Vagina (tissue), 2 donors: ENCODE results near the gene USP7. TPM values are rescaled to one million over a fixed set of nuclear protein-coding genes. Genes with fewer than 3 reads are reported as not detected.

Experiments
- DNase-seq, 2 donors: peaks; one replicate each; pipeline ENCODE4 v3.0.0-alpha.2; 2017; ENCODE audit errors: extremely low spot score in 2 of 2
- H3K27ac ChIP-seq: fragments of 200-600 bp; sonication (generic); one replicate; pipeline ENCODE4 v1.5.1; 2019
- H3K27me3 ChIP-seq: fragments of 200-600 bp; sonication (generic); one replicate; pipeline ENCODE4 v1.5.1; 2019
- H3K36me3 ChIP-seq, 2 donors: fragments of 200-600 bp; sonication (generic); one replicate each; pipeline ENCODE4 v1.5.1; 2017 to 2019
- H3K4me1 ChIP-seq: fragments of 200-600 bp; sonication (generic); one replicate; pipeline ENCODE4 v1.5.1; 2019
- H3K4me3 ChIP-seq, 2 donors: fragments of 200-600 bp; sonication (generic); 1 replicate in 1 of 2; 2 replicates in 1 of 2; pipeline ENCODE4 v1.5.1; 2016 to 2019
- H3K9me3 ChIP-seq: fragments of 200-600 bp; sonication (generic); one replicate; pipeline ENCODE4 v1.5.1; 2019
- CTCF ChIP-seq, 3 experiments: fragments of 450-650 bp in 2 of 3; fragments of 200-600 bp in 1 of 3; sonication (generic) in 1 of 3; IDR thresholded peaks; one replicate each; pipeline ENCODE4 v1.5.1; 2017 to 2019; ENCODE audit warnings: antibody characterized with exemption in 3 of 3, mild to moderate bottlenecking in 2 of 3, moderate library complexity in 2 of 3
- POLR2A ChIP-seq, 2 donors: fragments of 450-650 bp; IDR thresholded peaks; one replicate each; pipeline ENCODE4 v1.6.1; 2017; ENCODE audit warnings: antibody characterized with exemption in 2 of 2, mild to moderate bottlenecking in 2 of 2, moderate library complexity in 2 of 2
- POLR2AphosphoS5 ChIP-seq, 2 donors: sonication (generic); formaldehyde crosslinking; IDR thresholded peaks; one replicate each; pipeline ENCODE4 v1.9.0; 2017; ENCODE audit warnings: antibody characterized with exemption in 2 of 2, mild to moderate bottlenecking in 2 of 2, low read depth in 1 of 2; ENCODE audit not compliant: insufficient read depth in 1 of 2
- intact Hi-C: fragments of 100-400 bp; cut with DNase I; formaldehyde crosslinking; loops from one replicate; pipeline ENCODE4 v1.15.1; 2023
- total RNA-seq: library from RNA; depleted of rRNA; stranded (reverse); fragments of >200 nt; gene quantifications from one replicate; pipeline ENCODE4 v1.2.3, GENCODE V29; 2016

Gene USP7
- total RNA-seq, 1 donor from 2014 or later: 112 TPM

- Histone ChIP-seq H3K4me1 (peaks cover 22% of the 10 kb centered on the region), H3K9me3 (no peaks in the 10 kb centered on the region), H3K4me3 (no peak overlapping the region), H3K27ac (peak overlapping the region; percentile 55), H3K27me3 (no peaks in the 10 kb centered on the region), H3K36me3 (peaks cover 0 to 21% of the 10 kb centered on the region in 2 donors)
- intact Hi-C loops: no loop called here
- TF ChIP-seq POLR2AphosphoS5 (IDR thresholded peaks at IDR 0.05; ENCODE audit: insufficient read depth in 1 of 2, low read depth in 1 of 2): peak; percentile 39 to 65
- TF ChIP-seq CTCF (IDR thresholded peaks at IDR 0.05): no peak
- no peak for DNase-seq
Observed at GRCh38 chr16:8850279-8850885, 113.3 kb downstream of the USP7 start.

GRCh38 chr16:8849411-8850011 is 114.2 kb downstream of the USP7 start:
- Histone ChIP-seq H3K4me3 (no peak overlapping the region), H3K27me3 (no peaks in the 10 kb centered on the region), H3K27ac (peak overlapping the region; percentile 55), H3K36me3 (peaks cover 0 to 13% of the 10 kb centered on the region in 2 donors), H3K9me3 (no peaks in the 10 kb centered on the region), H3K4me1 (peaks cover 22% of the 10 kb centered on the region)
- TF ChIP-seq POLR2A (IDR thresholded peaks at IDR 0.05) (no peak), POLR2AphosphoS5 (IDR thresholded peaks at IDR 0.05; ENCODE audit: insufficient read depth in 1 of 2, low read depth in 1 of 2) (peak in 1 of 2 donors; percentile 4)
- DNase-seq: no peak
- intact Hi-C loops: no loop called here

GRCh38 chr16:8848939-8849391 is 114.7 kb downstream of the USP7 start:
- intact Hi-C loops: no loop called here
- Histone ChIP-seq H3K36me3 (peaks cover 0 to 7% of the 10 kb centered on the region in 2 donors), H3K27ac (peak overlapping the region; percentile 55)

GRCh38 chr16:8848231-8848938 is 115.3 kb downstream of the USP7 start:
- Histone ChIP-seq H3K9me3 (no peaks in the 10 kb centered on the region), H3K4me1 (peaks cover 22% of the 10 kb centered on the region), H3K4me3 (no peak overlapping the region), H3K27me3 (no peaks in the 10 kb centered on the region), H3K27ac (peak overlapping the region; percentile 55), H3K36me3 (peaks cover 0 to 1% of the 10 kb centered on the region in 2 donors)
- no peak for DNase-seq
- TF ChIP-seq CTCF (IDR thresholded peaks at IDR 0.05): no peak
- TF ChIP-seq POLR2A (IDR thresholded peaks at IDR 0.05): no peak
- TF ChIP-seq POLR2AphosphoS5 (IDR thresholded peaks at IDR 0.05; ENCODE audit: insufficient read depth in 1 of 2, low read depth in 1 of 2): no peak
- intact Hi-C loops: no loop called here

More at GRCh38 chr16:8848939-8849391, 114.7 kb downstream of the USP7 start:
- peaks cover 22% of the 10 kb centered on the region for H3K4me1 ChIP-seq
- H3K4me3 ChIP-seq: no peak overlapping the region
- TF ChIP-seq POLR2A (IDR thresholded peaks at IDR 0.05) (no peak), CTCF (IDR thresholded peaks at IDR 0.05) (no peak), POLR2AphosphoS5 (IDR thresholded peaks at IDR 0.05; ENCODE audit: insufficient read depth in 1 of 2, low read depth in 1 of 2) (peak in 1 of 2 donors; percentile 49)
- no peaks in the 10 kb centered on the region for H3K27me3 ChIP-seq
- H3K9me3 ChIP-seq: no peaks in the 10 kb centered on the region
- DNase-seq: no peak

GRCh38 chr16:8847623-8848022 is 116.1 kb downstream of the USP7 start:
- Histone ChIP-seq H3K4me1 (peaks cover 22% of the 10 kb centered on the region), H3K27ac (no peak overlapping the region), H3K27me3 (no peaks in the 10 kb centered on the region), H3K9me3 (no peaks in the 10 kb centered on the region), H3K36me3 (no peaks in the 10 kb centered on the region), H3K4me3 (no peak overlapping the region)
- TF ChIP-seq POLR2A (IDR thresholded peaks at IDR 0.05) (no peak), POLR2AphosphoS5 (IDR thresholded peaks at IDR 0.05; ENCODE audit: insufficient read depth in 1 of 2, low read depth in 1 of 2) (no peak), CTCF (IDR thresholded peaks at IDR 0.05) (no peak)
- peak in 1 of 2 donors; percentile 75 for DNase-seq
- intact Hi-C loops: no loop called here
